Keratinocyte (primary cell): Measurements from ENCODE around the gene DDX54. TPM values are rescaled to one million over a fixed set of nuclear protein-coding genes. Genes with fewer than 3 reads are reported as not detected.

ENCODE experiments used
- DNase-seq: peaks from one replicate; pipeline ENCODE4 v3.0.0-alpha.2; 2011; ENCODE audit warnings: low read depth, missing footprints, low spot score
- FAIRE-seq: peaks from 2 replicates; lab custom pipeline; 2011; peaks lifted over from hg19 to GRCh38; lab: Jason Lieb, UNC
- H2AFZ ChIP-seq: 2 replicates; pipeline ENCODE4 v1.6.0; 2012; ENCODE audit warnings: low read length, control low read depth, inconsistent platforms; ENCODE audit not compliant: control insufficient read depth
- H3K27ac ChIP-seq: 2 replicates; pipeline ENCODE4 v1.5.1; 2011; ENCODE audit warnings: low read length; ENCODE audit not compliant: control insufficient read depth, insufficient read depth
- H3K27me3 ChIP-seq: 3 replicates; pipeline ENCODE4 v1.6.0; 2011; ENCODE audit warnings: low read length; ENCODE audit not compliant: control insufficient read depth, insufficient read depth; ENCODE audit errors: extremely low read depth
- H3K36me3 ChIP-seq, 2 experiments: 2 replicates in 1 of 2; 3 replicates in 1 of 2; pipeline ENCODE4 v1.5.1; 2011; ENCODE audit warnings: low read length in 2 of 2, mild to moderate bottlenecking in 1 of 2; ENCODE audit not compliant: control insufficient read depth in 2 of 2, insufficient read depth in 2 of 2; ENCODE audit errors: extremely low read depth in 1 of 2
- H3K4me1 ChIP-seq: 3 replicates; pipeline ENCODE4 v1.5.1; 2011; ENCODE audit warnings: low read length; ENCODE audit not compliant: control insufficient read depth, insufficient read depth; ENCODE audit errors: extremely low read depth
- H3K4me2 ChIP-seq: 3 replicates; pipeline ENCODE4 v1.6.0; 2011; ENCODE audit warnings: low read depth, low read length; ENCODE audit not compliant: control insufficient read depth, insufficient read depth; ENCODE audit errors: extremely low read depth
- H3K4me3 ChIP-seq, 3 experiments: fragments of 200-600 bp in 1 of 3; sonication (generic) in 1 of 3; 2 replicates in 2 of 3; 3 replicates in 1 of 3; pipeline ENCODE4 v1.5.1; 2011 to 2016; ENCODE audit warnings: low read length in 3 of 3, mild to moderate bottlenecking in 3 of 3, control low read depth in 2 of 3, inconsistent platforms in 1 of 3, low read depth in 1 of 3, mixed read lengths in 1 of 3, mixed run types in 1 of 3, moderate library complexity in 1 of 3; ENCODE audit not compliant: control insufficient read depth in 2 of 3, insufficient read depth in 2 of 3; ENCODE audit errors: extremely low read depth in 1 of 3
- H3K79me2 ChIP-seq: 2 replicates; pipeline ENCODE4 v1.6.0; 2012; ENCODE audit warnings: low read length; ENCODE audit not compliant: control insufficient read depth, insufficient read depth
- H3K9ac ChIP-seq: 3 replicates; pipeline ENCODE4 v1.6.0; 2011; ENCODE audit warnings: low read length; ENCODE audit not compliant: control insufficient read depth, insufficient read depth; ENCODE audit errors: extremely low read depth
- H3K9me1 ChIP-seq: 3 replicates; pipeline ENCODE4 v1.6.0; 2011; ENCODE audit warnings: low read length; ENCODE audit not compliant: control insufficient read depth, insufficient read depth; ENCODE audit errors: extremely low read depth
- H3K9me3 ChIP-seq: 2 replicates; pipeline ENCODE4 v1.5.1; 2012; ENCODE audit warnings: low read depth, low read length; ENCODE audit not compliant: control insufficient read depth
- H4K20me1 ChIP-seq: 3 replicates; pipeline ENCODE4 v1.6.0; 2011; ENCODE audit warnings: low read length; ENCODE audit not compliant: control insufficient read depth, insufficient read depth; ENCODE audit errors: extremely low read depth
- CTCF ChIP-seq, 3 experiments: IDR thresholded peaks in 1 of 3; conservative IDR thresholded peaks in 1 of 3; optimal IDR thresholded peaks in 1 of 3; 2 replicates in 2 of 3; 3 replicates in 1 of 3; pipeline versions ENCODE3 to v1.5.1; 2011; ENCODE audit warnings: low read length in 3 of 3, mild to moderate bottlenecking in 3 of 3, moderate library complexity in 2 of 3, control low read depth in 1 of 3, inconsistent platforms in 1 of 3; ENCODE audit not compliant: insufficient read depth in 2 of 3; ENCODE audit errors: extremely low read depth in 1 of 3
- EZH2 ChIP-seq: IDR thresholded peaks from one replicate; pipeline ENCODE4 v1.6.1; 2012; ENCODE audit warnings: inconsistent platforms, mild to moderate bottlenecking, low read length, moderate library complexity
- dilution Hi-C: fragments of 300-500 bp; cut with MboI; formaldehyde crosslinking; loops from one replicate; pipeline ENCODE4 v1.7.0; 2020; ENCODE audit warnings: low sequenced_read_pairs; ENCODE audit not compliant: extremely low pct_ligation_motif_present
- polyA plus RNA-seq, 5 experiments: library from polyadenylated mRNA; depleted of rRNA in 3 of 5; stranded (reverse) in 3 of 5; stranded (forward) in 1 of 5; unstranded in 1 of 5; fragments of >200 nt; gene quantifications; 1 replicate in 1 of 5; 2 replicates in 3 of 5; 3 replicates in 1 of 5; pipeline versions ENCODE4 v1.2.1 to v1.2.3, GENCODE V29; 2011 to 2012; ENCODE audit warnings: missing spikeins in 2 of 5, low read depth in 1 of 5, low replicate concordance in 1 of 5

The DDX54 gene
- polyA plus RNA-seq, 1 donor (not counting 4 experiments of a cell fraction or from before 2014, with no cell fraction given): 44.6 TPM

- TF ChIP-seq EZH2 (no peak), CTCF (optimal IDR thresholded peaks at IDR 0.05 in 1 of 3, IDR thresholded peaks at IDR 0.05 in 1 of 3, conservative IDR thresholded peaks at IDR 0.05 in 1 of 3; ENCODE audit: extremely low read depth in 1 of 3, insufficient read depth in 2 of 3, low read length in 3 of 3) (no peak)
- H2AFZ ChIP-seq: no peak overlapping the region
- no peaks in the 10 kb centered on the region for H3K27me3 ChIP-seq
- DNase-seq: no peak
- H4K20me1 ChIP-seq: no peaks in the 10 kb centered on the region
- no peak overlapping the region for H3K4me2 ChIP-seq
- H3K79me2 ChIP-seq: no peaks in the 10 kb centered on the region
- H3K4me3 ChIP-seq: no peak overlapping the region
- FAIRE-seq: no peak
- H3K9me3 ChIP-seq: no peaks in the 10 kb centered on the region
- H3K36me3 ChIP-seq: peaks cover 50 to 59% of the 10 kb centered on the region in 2 experiments
- H3K9ac ChIP-seq: no peak overlapping the region
- dilution Hi-C loops: loop anchor here (25.0 kb wide), 1 partner anchor 110 kb away; the partner anchor contains the start of gene DTX1
- H3K4me1 ChIP-seq: no peaks in the 10 kb centered on the region
- H3K27ac ChIP-seq: no peak overlapping the region
- no peaks in the 10 kb centered on the region for H3K9me1 ChIP-seq
Observed at GRCh38 chr12:113172185-113172584, 13.1 kb downstream of the DDX54 start.

GRCh38 chr12:113171543-113171942 lies 13.7 kb downstream of the DDX54 start:
- H3K9me1 ChIP-seq: no peaks in the 10 kb centered on the region
- FAIRE-seq: no peak
- H3K27me3 ChIP-seq: no peaks in the 10 kb centered on the region
- H3K79me2 ChIP-seq: no peaks in the 10 kb centered on the region
- no peak for TF ChIP-seq CTCF (optimal IDR thresholded peaks at IDR 0.05 in 1 of 3, IDR thresholded peaks at IDR 0.05 in 1 of 3, conservative IDR thresholded peaks at IDR 0.05 in 1 of 3; ENCODE audit: extremely low read depth in 1 of 3, insufficient read depth in 2 of 3, low read length in 3 of 3)
- H3K27ac ChIP-seq: no peak overlapping the region
- H3K36me3 ChIP-seq: peaks cover 49 to 52% of the 10 kb centered on the region in 2 experiments
- H3K4me2 ChIP-seq: no peak overlapping the region
- no peaks in the 10 kb centered on the region for H4K20me1 ChIP-seq
- no peaks in the 10 kb centered on the region for H3K4me1 ChIP-seq
- H3K4me3 ChIP-seq: no peak overlapping the region
- no peak for DNase-seq
- no peak overlapping the region for H2AFZ ChIP-seq
- dilution Hi-C loops: loop anchor here (25.0 kb wide), 1 partner anchor 109 kb away; the partner anchor contains the start of gene DTX1
- no peaks in the 10 kb centered on the region for H3K9me3 ChIP-seq
- H3K9ac ChIP-seq: no peak overlapping the region
